NT2/D1 (cell line): ENCODE measurements around the gene ROGDI.
A peak's percentile ranks its signal among the peaks of the same experiment; 100 is the strongest.

Source experiments
- DNase-seq: peaks from one replicate; pipeline ENCODE4 v3.0.0-alpha.2; 2011; ENCODE audit warnings: low read depth, low spot score
- H3K27me3 ChIP-seq: 2 replicates; pipeline ENCODE4 v1.6.0; 2011; ENCODE audit warnings: mild to moderate bottlenecking; ENCODE audit not compliant: insufficient read length, insufficient read depth
- H3K36me3 ChIP-seq: 2 replicates; pipeline ENCODE4 v1.6.1; 2011; ENCODE audit warnings: mild to moderate bottlenecking, low read length, mixed read lengths; ENCODE audit not compliant: insufficient read depth, insufficient read length
- H3K4me1 ChIP-seq: 2 replicates; pipeline ENCODE4 v1.5.1; 2011; ENCODE audit not compliant: insufficient read depth, insufficient read length
- H3K4me3 ChIP-seq: 2 replicates; pipeline ENCODE4 v1.5.1; 2011; ENCODE audit warnings: low read depth; ENCODE audit not compliant: insufficient read length
- H3K9ac ChIP-seq: 2 replicates; pipeline ENCODE4 v1.6.0; 2011; ENCODE audit warnings: low read depth; ENCODE audit not compliant: insufficient read length
- H3K9me3 ChIP-seq: 2 replicates; pipeline ENCODE4 v1.5.1; 2011; ENCODE audit warnings: mild to moderate bottlenecking, low read length; ENCODE audit not compliant: insufficient read depth
- SUZ12 ChIP-seq: IDR thresholded peaks from 2 replicates; pipeline ENCODE4 v1.6.1; 2011; ENCODE audit not compliant: insufficient read length, insufficient read depth; ENCODE audit errors: extremely low read depth
- YY1 ChIP-seq: IDR thresholded peaks from 2 replicates; pipeline ENCODE4 v1.6.1; 2011; ENCODE audit not compliant: insufficient read length, insufficient read depth
- ZNF274 ChIP-seq: IDR thresholded peaks from 2 replicates; pipeline ENCODE4 v1.6.1; 2011; ENCODE audit warnings: mild to moderate bottlenecking, low read depth, low read length

The ROGDI gene

DNA sequence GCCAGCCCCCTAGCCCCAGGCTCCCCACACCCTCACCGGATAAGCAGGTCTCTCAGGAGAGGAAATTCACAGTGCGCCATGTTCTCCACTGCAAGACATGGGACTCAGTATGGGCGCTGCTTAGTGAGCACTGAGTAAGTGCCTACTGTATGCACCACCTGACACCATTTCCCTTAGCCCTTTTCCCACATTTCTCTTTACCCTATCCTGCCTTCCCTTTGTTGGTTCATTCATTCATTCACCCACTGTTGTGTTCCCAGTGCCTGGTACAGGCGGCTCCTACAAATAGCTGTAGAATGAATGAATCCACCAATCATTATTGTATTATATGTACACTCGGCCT is 24.4 kb downstream of the ROGDI start:
- H3K9ac ChIP-seq = no peak overlapping the region
- H3K36me3 ChIP-seq = no peaks in the 10 kb centered on the region
- H3K4me3 ChIP-seq = no peak overlapping the region
- no peaks in the 10 kb centered on the region for H3K4me1 ChIP-seq
- DNase-seq = no peak
- peaks cover 6% of the 10 kb centered on the region; the same call in 1 of the 2 replicates for H3K9me3 ChIP-seq
- H3K27me3 ChIP-seq = no peaks in the 10 kb centered on the region
- TF ChIP-seq ZNF274 (no peak), YY1 (no peak), SUZ12 (no peak)

DNA sequence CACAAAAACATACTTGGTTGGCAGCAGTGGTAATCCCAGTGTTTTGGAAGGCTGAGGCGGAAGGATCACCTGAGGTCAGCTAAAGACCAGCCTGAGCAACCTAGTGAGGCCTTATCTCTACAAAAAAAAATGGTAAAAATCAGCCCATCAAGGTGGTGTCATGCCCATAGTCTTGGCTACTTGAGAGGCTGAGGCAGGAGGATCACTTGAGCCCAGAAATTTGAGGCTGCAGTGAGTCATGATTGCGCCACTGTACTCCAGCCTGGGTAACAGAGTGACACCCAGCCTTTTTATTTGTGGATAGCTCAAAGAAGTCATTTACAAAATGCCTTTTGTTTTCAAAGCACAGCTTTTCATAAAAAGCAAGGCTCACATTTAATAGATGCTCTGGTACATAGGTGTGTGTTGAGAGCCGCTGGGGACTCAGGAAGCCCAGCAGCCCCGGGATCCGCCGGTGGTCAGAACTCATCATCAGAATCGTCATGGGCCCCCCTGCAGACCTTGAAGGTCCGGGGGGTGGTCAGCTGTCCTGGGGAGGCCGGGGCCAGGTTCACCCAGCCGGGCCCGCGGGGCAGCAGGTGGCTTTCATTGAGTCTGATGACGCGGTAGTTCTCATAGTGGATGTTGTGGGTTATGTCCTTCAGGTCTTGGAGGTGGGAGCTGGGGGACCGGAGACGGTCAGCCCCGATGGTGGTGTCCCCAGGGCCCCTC is 24.9 kb downstream of the ROGDI start:
- H3K9ac ChIP-seq = no peak overlapping the region
- no peaks in the 10 kb centered on the region for H3K36me3 ChIP-seq
- peaks cover 6% of the 10 kb centered on the region; the same call in 1 of the 2 replicates for H3K9me3 ChIP-seq
- H3K4me3 ChIP-seq = no peak overlapping the region
- H3K27me3 ChIP-seq = no peaks in the 10 kb centered on the region
- DNase-seq = no peak
- TF ChIP-seq ZNF274 (no peak), YY1 (no peak), SUZ12 (no peak)
- H3K4me1 ChIP-seq = no peaks in the 10 kb centered on the region

DNA sequence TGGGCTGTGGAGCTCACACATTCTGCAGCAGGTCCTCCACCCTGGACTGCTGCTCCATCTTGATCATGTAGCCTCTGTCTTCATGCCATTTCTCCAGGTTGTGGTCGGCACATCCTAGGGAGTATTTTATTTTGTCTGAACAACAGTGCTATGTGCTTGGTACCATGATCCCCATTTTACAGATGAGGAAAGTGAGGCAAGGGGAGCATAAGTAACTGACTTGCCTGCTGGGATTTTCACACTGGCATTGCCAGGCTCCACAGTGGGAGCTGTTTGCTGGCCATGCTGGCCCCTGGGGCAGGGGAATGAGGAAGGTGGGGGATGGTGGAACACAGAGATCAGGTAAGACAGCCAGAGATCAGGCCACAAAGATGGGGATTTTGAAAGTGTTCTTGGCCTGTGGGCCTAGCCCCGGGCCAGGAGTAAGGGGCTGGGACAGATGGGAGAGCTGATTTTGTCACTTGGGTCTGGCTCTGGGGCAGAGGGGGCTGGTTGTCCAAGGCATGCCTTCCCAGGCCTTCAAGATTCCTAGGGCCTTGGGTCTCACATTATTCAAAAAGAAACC is 26.2 kb downstream of the ROGDI start:
- TF ChIP-seq ZNF274 = no peak
- TF ChIP-seq YY1 = no peak
- no peak for TF ChIP-seq SUZ12
- H3K4me1 ChIP-seq = no peaks in the 10 kb centered on the region
- no peaks in the 10 kb centered on the region for H3K36me3 ChIP-seq
- no peak for DNase-seq
- H3K27me3 ChIP-seq = no peaks in the 10 kb centered on the region
- H3K9me3 ChIP-seq = peaks cover 6% of the 10 kb centered on the region; the same call in 1 of the 2 replicates
- no peak overlapping the region for H3K9ac ChIP-seq
- H3K4me3 ChIP-seq = no peak overlapping the region

DNA sequence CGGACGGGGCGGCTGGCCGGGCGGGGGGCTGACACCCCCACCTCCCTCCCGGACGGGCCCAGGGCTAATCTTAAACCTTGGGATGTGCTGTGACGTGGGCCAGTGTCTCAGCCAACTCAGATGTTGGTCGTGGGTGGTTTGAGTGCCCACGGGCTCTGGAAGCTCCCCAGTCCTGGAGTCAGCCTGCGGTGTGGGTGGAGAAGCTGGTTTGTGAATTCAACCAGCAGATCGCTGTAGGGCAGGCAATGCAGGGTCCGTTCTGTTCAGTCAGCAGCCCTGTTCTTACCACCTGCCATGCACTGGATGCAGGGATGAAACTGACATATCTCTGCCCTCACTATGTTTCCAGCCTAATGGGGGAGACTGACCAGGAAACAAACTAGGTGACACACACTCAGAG is 27.4 kb downstream of the ROGDI start:
- H3K9me3 ChIP-seq = peaks cover 6% of the 10 kb centered on the region; the same call in 1 of the 2 replicates
- no peak for DNase-seq
- no peak overlapping the region for H3K9ac ChIP-seq
- H3K27me3 ChIP-seq = no peaks in the 10 kb centered on the region
- H3K4me3 ChIP-seq = no peak overlapping the region
- H3K4me1 ChIP-seq = no peaks in the 10 kb centered on the region
- no peak for TF ChIP-seq SUZ12
- no peak for TF ChIP-seq ZNF274
- TF ChIP-seq YY1 = no peak
- H3K36me3 ChIP-seq = no peaks in the 10 kb centered on the region

DNA sequence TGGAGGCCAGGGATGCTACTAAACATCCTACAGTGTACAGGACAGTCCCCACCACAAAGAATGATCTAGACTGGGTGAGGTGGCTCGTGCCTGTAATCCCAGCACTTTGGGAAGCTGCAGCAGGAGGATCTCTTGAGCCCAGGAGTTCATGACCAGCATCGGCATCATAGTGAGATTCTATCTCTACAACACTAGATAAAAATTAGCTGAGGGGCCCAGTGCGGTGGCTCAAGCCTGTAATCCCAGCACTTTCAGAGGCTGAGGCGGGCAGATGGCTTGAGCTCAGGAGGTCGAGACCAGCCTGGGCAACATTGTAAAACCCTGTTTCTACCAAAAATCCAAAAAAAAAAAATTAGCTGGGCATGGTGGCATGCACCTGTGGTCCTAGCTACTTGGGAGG is 30.1 kb downstream of the ROGDI start:
- H3K27me3 ChIP-seq = no peaks in the 10 kb centered on the region
- TF ChIP-seq SUZ12 = no peak
- no peak for TF ChIP-seq ZNF274
- no peak overlapping the region for H3K4me3 ChIP-seq
- no peak for DNase-seq
- peaks cover 6% of the 10 kb centered on the region; the same call in 1 of the 2 replicates for H3K9me3 ChIP-seq
- H3K9ac ChIP-seq = no peak overlapping the region
- peaks cover 5% of the 10 kb centered on the region for H3K4me1 ChIP-seq
- no peaks in the 10 kb centered on the region for H3K36me3 ChIP-seq

DNA sequence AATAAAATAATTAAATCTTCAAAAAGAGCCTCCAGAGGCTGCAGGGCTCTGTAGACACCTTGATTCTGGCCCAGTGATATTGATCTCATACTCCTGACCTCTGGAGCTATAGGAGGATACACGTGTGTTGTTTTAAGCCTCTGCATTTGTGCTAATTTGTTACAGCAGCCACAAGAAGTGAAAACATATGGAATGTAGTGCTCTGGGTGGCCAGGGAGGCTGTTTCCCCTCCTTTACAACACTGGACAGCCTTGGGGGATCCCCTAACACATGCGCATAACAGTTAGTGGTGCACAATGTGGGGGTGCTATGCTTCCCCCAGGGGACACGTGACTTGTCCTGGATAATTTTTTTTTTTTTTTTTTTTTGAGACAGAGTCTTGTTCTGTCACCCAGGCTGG is 30.8 kb downstream of the ROGDI start:
- H3K9me3 ChIP-seq = peaks cover 6% of the 10 kb centered on the region; the same call in 1 of the 2 replicates
- no peak overlapping the region for H3K9ac ChIP-seq
- H3K36me3 ChIP-seq = no peaks in the 10 kb centered on the region
- TF ChIP-seq YY1 (no peak), SUZ12 (no peak), ZNF274 (no peak)
- DNase-seq = no peak
- H3K4me3 ChIP-seq = no peak overlapping the region
- peaks cover 5% of the 10 kb centered on the region for H3K4me1 ChIP-seq
- no peaks in the 10 kb centered on the region for H3K27me3 ChIP-seq

DNA sequence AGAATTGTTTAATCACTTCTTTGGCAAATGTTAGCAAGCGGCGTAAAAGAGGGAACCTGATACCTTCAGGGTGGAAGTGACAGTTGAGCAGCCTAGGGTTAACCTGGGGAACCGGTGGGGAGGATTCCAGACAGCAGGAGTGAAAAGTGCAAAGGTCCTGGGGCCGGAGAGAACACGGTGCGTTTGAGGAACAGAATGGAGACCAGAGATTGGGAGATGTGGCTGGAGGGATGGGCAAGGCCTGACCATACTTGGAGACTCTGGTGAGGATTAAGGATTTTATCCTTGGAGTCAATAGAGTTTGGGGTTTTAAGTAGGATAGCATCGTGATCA is 33.2 kb downstream of the ROGDI start:
- DNase-seq = no peak
- H3K27me3 ChIP-seq = no peaks in the 10 kb centered on the region
- TF ChIP-seq SUZ12 = no peak
- TF ChIP-seq YY1 = no peak
- no peak for TF ChIP-seq ZNF274
- peaks cover 13% of the 10 kb centered on the region for H3K4me1 ChIP-seq
- peak overlapping the region; percentile 31 for H3K4me3 ChIP-seq
- peaks cover 15% of the 10 kb centered on the region for H3K36me3 ChIP-seq
- no peaks in the 10 kb centered on the region for H3K9me3 ChIP-seq
- peak overlapping the region; percentile 62 for H3K9ac ChIP-seq
